MCF 10A (cell line): Measurements from ENCODE around the gene IQSEC1. TPM values are rescaled to one million over a fixed set of nuclear protein-coding genes. Genes with fewer than 3 reads are reported as not detected.
A peak's percentile ranks its signal among the peaks of the same experiment; 100 is the strongest.

Source experiments
- BruUV-seq: library from RNA; stranded (reverse); fragments of 400-500 nt; replicated peaks from 2 replicates; lab custom pipeline; 2021; lab: Mats Ljungman, UMichigan
- CTCF ChIA-PET: fragments of 300-600 bp; sonication (Branson Sonifier 250); formaldehyde crosslinking; extraction: SDS; loops from one replicate; lab custom pipeline; 2021; ENCODE audit warnings: antibody characterized with exemption, inconsistent platforms; lab: Yijun Ruan, JAX
- POLR2A ChIA-PET: fragments of 300-600, 350-650 bp; sonication (Branson Sonifier 250); formaldehyde crosslinking; extraction: SDS; loops from one replicate; lab custom pipeline; 2020; ENCODE audit warnings: antibody characterized with exemption, inconsistent platforms; lab: Yijun Ruan, JAX
- DNase-seq: peaks from one replicate; pipeline ENCODE4 v3.0.0-alpha.2; 2018; ENCODE audit not compliant: unreplicated experiment
- H3K27ac Mint-ChIP-seq: one replicate; pipeline ENCODE4 v1.8.0; 2022; ENCODE audit warnings: mild to moderate bottlenecking, low read depth, mixed read lengths; ENCODE audit not compliant: unreplicated experiment
- H3K27me3 Mint-ChIP-seq: one replicate; pipeline ENCODE4 v1.8.0; 2022; ENCODE audit warnings: mixed read lengths; ENCODE audit not compliant: insufficient read depth, unreplicated experiment
- H3K36me3 Mint-ChIP-seq: one replicate; pipeline ENCODE4 v1.8.0; 2022; ENCODE audit warnings: mild to moderate bottlenecking, moderate library complexity, mixed read lengths; ENCODE audit not compliant: insufficient read depth, unreplicated experiment
- H3K4me1 Mint-ChIP-seq: one replicate; pipeline ENCODE4 v1.8.0; 2022; ENCODE audit warnings: mixed read lengths; ENCODE audit not compliant: insufficient read depth, unreplicated experiment
- H3K4me3 Mint-ChIP-seq: one replicate; pipeline ENCODE4 v1.8.0; 2022; ENCODE audit warnings: mild to moderate bottlenecking, moderate library complexity, mixed read lengths; ENCODE audit not compliant: unreplicated experiment
- H3K9me3 Mint-ChIP-seq: one replicate; pipeline ENCODE4 v1.8.0; 2022; ENCODE audit warnings: mixed read lengths; ENCODE audit not compliant: unreplicated experiment
- intact Hi-C: fragments of 100-400 bp; cut with micrococcal nuclease; formaldehyde crosslinking; loops from 2 replicates; pipeline ENCODE4 v1.14.1; 2022
- total RNA-seq: library from RNA; stranded (reverse); gene quantifications from 2 replicates; pipeline ENCODE4 v1.2.3, GENCODE V29; 2022
- TF ChIP-seq, protein P1 (sequence below): fragments of 200-600 bp; IDR thresholded peaks from one replicate; pipeline ENCODE4 v1.8.0; 2022; ENCODE audit warnings: antibody characterized with exemption, mild to moderate bottlenecking; ENCODE audit not compliant: unreplicated experiment

IQSEC1 gene
- total RNA-seq, 1 experiment from 2014 or later: 18.7 TPM

DNA sequence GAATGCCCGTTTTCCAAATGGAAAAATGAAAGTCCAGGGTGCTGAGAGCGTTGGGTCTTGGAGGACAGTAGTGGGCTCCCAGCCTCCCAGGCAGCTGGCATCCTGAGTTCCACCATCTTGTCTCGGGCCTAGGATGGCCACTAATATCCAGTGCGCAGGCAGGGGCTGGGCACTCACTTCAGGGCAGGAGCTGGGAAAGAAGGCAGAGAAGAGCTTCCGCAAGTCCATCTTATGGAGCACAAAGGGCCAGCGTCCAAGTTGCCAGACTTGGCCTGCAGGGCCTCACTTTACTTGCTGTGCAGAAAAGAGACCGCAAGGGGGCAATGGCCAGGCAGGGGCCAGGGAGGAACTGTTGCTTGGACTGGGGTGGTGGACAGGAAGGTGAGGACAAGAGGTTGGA is 46.1 kb downstream of the IQSEC1 start:
- ChIA-PET POLR2A (no interaction called here), CTCF (interaction anchor here (1.0 kb wide), 1 partner anchor 223 kb away, joined by 5 read pairs; no protein-coding TSS in a partner anchor)
- Mint-ChIP-seq H3K4me3 (no peak overlapping the region), H3K27me3 (no peaks in the 10 kb centered on the region), H3K36me3 (peaks cover 1% of the 10 kb centered on the region), H3K4me1 (peaks cover 6% of the 10 kb centered on the region), H3K27ac (no peak overlapping the region), H3K9me3 (no peaks in the 10 kb centered on the region)
- DNase-seq: no peak
- TF ChIP-seq, protein P1, sequence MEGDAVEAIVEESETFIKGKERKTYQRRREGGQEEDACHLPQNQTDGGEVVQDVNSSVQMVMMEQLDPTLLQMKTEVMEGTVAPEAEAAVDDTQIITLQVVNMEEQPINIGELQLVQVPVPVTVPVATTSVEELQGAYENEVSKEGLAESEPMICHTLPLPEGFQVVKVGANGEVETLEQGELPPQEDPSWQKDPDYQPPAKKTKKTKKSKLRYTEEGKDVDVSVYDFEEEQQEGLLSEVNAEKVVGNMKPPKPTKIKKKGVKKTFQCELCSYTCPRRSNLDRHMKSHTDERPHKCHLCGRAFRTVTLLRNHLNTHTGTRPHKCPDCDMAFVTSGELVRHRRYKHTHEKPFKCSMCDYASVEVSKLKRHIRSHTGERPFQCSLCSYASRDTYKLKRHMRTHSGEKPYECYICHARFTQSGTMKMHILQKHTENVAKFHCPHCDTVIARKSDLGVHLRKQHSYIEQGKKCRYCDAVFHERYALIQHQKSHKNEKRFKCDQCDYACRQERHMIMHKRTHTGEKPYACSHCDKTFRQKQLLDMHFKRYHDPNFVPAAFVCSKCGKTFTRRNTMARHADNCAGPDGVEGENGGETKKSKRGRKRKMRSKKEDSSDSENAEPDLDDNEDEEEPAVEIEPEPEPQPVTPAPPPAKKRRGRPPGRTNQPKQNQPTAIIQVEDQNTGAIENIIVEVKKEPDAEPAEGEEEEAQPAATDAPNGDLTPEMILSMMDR: no peak
- intact Hi-C loops: no loop called here
- BruUV-seq: no TSS peak

DNA sequence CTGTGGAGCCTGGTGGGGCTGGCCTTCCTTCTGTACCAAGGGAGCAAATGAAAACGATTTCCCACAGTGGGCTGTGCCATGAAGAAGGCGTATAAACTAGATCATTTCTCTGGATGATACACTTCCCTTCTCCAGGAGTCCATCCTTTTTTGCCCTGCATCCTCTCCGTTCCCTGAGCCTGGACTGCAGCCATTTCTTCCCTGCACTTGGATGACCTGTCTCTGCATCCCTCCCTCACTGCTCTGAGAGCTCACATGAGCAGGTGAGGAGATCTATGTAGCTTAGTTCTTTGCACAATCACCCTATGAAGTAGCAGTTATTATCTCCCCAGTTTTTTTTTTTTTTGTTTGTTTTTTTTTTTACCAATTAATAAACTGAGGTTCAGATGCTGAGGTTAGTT is 46.7 kb downstream of the IQSEC1 start:
- no TSS peak for BruUV-seq
- Mint-ChIP-seq H3K27me3 (no peaks in the 10 kb centered on the region), H3K27ac (no peak overlapping the region), H3K4me3 (no peak overlapping the region), H3K4me1 (peaks cover 12% of the 10 kb centered on the region), H3K36me3 (peaks cover 4% of the 10 kb centered on the region), H3K9me3 (no peaks in the 10 kb centered on the region)
- no peak for DNase-seq
- ChIA-PET CTCF (interaction anchor here (0.5 to 0.6 kb wide), 2 partner anchors 240 to 290 kb away, joined by 3 read pairs; no protein-coding TSS in a partner anchor), POLR2A (no interaction called here)
- TF ChIP-seq, protein P1: no peak
- intact Hi-C loops: no loop called here

DNA sequence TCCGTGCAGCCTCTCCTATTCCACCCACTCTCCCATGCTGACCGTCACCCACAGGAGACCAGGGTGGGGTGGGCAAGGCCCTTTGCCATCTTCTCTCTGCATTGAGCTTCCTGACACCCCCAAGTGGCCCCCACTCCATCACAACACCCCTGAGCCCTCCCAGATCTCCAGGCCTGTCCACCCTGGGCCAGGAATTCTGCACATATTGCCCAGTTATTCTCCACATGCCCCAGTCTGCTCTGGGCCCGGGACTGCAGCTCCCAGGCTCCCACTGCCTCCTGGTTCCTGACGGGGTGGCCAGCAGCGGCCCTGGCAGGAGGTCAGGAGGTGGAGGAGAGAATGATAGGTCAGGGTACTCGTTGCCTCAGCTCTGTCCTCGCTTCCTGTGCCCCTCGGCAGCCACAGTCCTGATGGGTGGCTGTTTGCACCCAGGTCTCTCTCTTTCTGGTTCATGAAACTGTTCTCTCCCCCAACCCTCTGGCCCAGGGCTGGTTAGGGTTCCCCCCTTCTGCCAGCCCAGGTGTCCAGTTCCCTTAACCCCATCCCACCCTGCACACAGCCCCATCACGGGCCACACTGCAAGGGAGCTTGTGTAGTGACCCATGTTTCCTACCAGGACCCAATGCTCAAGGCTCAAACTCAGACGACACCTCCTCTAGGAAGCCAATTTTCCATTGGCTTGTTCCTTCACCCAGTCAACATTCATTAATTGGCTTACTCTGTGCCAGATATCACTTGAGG is 47.3 kb downstream of the IQSEC1 start:
- Mint-ChIP-seq H3K27me3 (no peaks in the 10 kb centered on the region), H3K27ac (no peak overlapping the region), H3K4me1 (peaks cover 13% of the 10 kb centered on the region), H3K4me3 (no peak overlapping the region), H3K36me3 (peaks cover 4% of the 10 kb centered on the region), H3K9me3 (no peaks in the 10 kb centered on the region)
- TF ChIP-seq, protein P1: no peak
- no TSS peak for BruUV-seq
- ChIA-PET POLR2A (interaction anchor here (0.6 kb wide), 1 partner anchor 21 kb away, joined by 3 read pairs; no protein-coding TSS in a partner anchor), CTCF (interaction anchor here (0.5 to 0.6 kb wide), 2 partner anchors 240 to 290 kb away, joined by 3 read pairs; no protein-coding TSS in a partner anchor)
- intact Hi-C loops: no loop called here
- no peak for DNase-seq

DNA sequence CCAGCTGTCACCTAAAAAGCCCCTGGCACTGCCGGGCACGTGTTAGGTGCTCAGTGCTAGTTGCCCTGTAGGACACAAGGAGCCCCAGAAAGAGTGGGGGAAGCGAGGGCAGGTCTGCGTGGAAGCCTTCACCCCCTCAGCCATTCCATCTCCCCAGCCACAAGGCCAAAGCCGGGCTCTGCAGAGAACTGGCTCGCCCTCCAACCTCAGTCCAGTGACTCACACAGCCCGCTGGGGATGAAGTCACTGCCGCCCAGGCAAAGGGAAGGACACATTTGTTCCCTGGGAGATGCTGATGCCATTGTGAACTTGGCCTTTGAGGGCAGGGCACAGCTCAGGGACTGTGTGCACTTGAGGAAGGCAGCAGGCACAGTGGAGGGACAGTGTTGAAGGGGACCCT is 48.1 kb downstream of the IQSEC1 start:
- H3K9me3 Mint-ChIP-seq: no peaks in the 10 kb centered on the region
- ChIA-PET CTCF (no interaction called here), POLR2A (interaction anchor here (0.6 kb wide), 1 partner anchor 20 kb away, joined by 3 read pairs; no protein-coding TSS in a partner anchor)
- intact Hi-C loops: no loop called here
- H3K36me3 Mint-ChIP-seq: peaks cover 4% of the 10 kb centered on the region
- TF ChIP-seq, protein P1: no peak
- no peak overlapping the region for H3K27ac Mint-ChIP-seq
- BruUV-seq: no TSS peak
- peak; percentile 63 for DNase-seq
- peaks cover 13% of the 10 kb centered on the region for H3K4me1 Mint-ChIP-seq
- H3K4me3 Mint-ChIP-seq: no peak overlapping the region
- H3K27me3 Mint-ChIP-seq: no peaks in the 10 kb centered on the region
